NB4 (cell line): Measurements from ENCODE around the gene RELT.

Experiments used
- MYC ChIP-seq: IDR thresholded peaks from 2 replicates; pipeline ENCODE4 v1.6.1; 2011; ENCODE audit warnings: low read depth, low read length
- POLR2A ChIP-seq: IDR thresholded peaks from 2 replicates; pipeline ENCODE4 v1.6.1; 2011; ENCODE audit warnings: mild to moderate bottlenecking; ENCODE audit not compliant: insufficient read length; ENCODE audit errors: extremely low read depth
- TF ChIP-seq, protein P1 (sequence below): IDR thresholded peaks from one replicate; pipeline ENCODE4 v1.5.1; 2012; ENCODE audit warnings: low read depth, low read length

DNA sequence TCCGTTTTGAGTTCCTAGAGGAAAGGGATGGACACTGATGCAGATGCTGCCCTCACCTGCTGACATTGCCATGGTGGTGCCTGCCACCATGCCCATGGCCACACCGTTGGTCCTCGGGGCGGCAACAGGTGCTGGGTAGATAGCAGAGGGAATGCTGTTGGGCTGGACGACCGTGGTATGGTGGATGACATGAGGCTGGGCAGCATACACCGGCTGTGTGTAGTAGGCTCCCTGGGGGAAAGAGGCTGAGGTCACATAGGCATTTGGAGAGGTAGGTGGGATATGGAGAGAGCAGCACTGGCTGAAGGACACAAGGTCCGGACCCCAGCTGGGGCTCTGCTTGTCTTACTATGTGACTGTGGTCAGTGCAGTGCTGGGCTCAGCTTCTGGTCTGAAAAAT, 33.2 kb downstream of the RELT start:
- TF ChIP-seq POLR2A (no peak), MYC (no peak)
- TF ChIP-seq, protein P1, sequence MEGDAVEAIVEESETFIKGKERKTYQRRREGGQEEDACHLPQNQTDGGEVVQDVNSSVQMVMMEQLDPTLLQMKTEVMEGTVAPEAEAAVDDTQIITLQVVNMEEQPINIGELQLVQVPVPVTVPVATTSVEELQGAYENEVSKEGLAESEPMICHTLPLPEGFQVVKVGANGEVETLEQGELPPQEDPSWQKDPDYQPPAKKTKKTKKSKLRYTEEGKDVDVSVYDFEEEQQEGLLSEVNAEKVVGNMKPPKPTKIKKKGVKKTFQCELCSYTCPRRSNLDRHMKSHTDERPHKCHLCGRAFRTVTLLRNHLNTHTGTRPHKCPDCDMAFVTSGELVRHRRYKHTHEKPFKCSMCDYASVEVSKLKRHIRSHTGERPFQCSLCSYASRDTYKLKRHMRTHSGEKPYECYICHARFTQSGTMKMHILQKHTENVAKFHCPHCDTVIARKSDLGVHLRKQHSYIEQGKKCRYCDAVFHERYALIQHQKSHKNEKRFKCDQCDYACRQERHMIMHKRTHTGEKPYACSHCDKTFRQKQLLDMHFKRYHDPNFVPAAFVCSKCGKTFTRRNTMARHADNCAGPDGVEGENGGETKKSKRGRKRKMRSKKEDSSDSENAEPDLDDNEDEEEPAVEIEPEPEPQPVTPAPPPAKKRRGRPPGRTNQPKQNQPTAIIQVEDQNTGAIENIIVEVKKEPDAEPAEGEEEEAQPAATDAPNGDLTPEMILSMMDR: no peak
